GM19468 (cell line): Measurements from ENCODE around the gene PHETA1.
A peak's percentile ranks its signal among the peaks of the same experiment; 100 is the strongest.
"Not testable (repeated sequence)": the region's sequence is repeated elsewhere in the genome, so short reads cannot be mapped to it uniquely, and the experiment has no call there.

Experiments
- ATAC-seq: cut with Tn5 transposase; IDR thresholded peaks from one replicate; pipeline ENCODE4 v1.9.1; 2021; ENCODE audit warnings: mild to moderate bottlenecking, moderate library complexity, moderate number of reproducible peaks; ENCODE audit not compliant: unreplicated experiment; ENCODE audit errors: extremely low read depth

PHETA1 gene

DNA sequence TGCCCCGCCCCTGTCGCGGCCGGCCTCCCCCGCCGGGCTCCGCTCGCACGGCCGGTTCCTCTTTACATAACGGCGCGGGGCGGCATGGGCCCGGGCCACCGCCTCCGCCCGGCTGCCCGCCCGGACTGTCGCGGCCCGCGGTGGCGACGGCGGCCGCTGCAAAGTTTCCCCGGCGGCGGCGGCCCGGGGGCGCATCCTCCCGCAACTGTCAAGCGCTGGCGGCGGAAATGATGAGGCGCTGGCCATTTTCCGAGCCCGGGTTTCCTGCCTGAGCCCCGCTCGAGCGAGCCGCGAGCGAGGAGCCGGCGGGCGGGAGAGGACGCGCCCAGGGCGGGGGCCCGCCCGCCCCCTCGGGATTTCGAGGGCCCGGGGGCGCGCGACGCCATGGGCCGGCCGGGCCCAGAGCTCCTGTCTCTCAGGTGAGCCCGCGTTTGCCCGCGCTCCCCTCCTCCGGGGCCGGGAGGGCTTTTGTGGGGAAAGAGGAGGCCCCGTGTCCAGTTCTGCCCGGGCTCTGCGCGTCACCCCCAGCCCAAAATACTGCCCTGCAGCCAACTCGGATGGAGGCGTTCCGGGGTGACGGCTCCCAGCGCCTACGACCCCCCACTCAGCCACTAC is 37.1 kb upstream of the PHETA1 start, which contains the start of gene SH2B3:
SH2B3 (plus strand) TSS at position 65 of the 615 bp plus-strand sequence. CDS start 12,223 bp downstream, outside the sequence.
- ATAC-seq: no peak

DNA sequence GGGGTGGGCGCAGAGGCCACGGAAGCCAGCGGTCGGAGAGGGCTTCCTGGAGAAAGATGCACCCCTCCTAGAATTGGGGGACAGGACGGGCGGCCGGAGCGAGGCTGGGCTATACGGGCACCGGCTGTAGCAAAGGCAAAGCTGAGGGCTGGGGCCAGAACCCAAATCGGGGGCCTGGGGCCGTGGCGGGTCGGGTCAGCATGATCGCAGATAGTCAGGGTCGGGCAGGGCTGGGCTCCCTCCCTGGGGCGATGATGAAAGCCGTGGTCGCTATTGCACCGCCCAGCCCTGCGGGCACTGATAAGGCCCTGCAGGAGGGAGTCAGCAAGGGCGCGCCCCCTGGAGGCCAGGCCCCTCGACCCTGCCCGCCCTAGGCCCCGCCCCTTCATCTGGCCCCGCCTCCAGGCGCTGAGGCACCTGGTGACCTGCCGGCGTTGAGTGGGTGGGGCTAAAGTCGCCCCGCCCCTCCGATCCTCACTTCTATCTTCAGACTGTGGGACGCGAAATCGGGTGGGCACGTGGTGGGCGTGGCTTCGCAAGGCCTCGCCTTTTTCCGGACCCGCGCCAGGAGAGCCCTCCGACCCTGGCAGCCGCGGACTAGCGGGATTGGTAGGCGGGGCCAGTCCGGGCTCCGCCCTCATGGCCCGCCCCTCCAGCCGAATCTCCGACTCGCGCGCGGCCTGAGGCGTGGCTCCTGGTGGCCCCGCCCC is 36.4 kb upstream of the PHETA1 start:
- peak; percentile 51 for ATAC-seq

DNA sequence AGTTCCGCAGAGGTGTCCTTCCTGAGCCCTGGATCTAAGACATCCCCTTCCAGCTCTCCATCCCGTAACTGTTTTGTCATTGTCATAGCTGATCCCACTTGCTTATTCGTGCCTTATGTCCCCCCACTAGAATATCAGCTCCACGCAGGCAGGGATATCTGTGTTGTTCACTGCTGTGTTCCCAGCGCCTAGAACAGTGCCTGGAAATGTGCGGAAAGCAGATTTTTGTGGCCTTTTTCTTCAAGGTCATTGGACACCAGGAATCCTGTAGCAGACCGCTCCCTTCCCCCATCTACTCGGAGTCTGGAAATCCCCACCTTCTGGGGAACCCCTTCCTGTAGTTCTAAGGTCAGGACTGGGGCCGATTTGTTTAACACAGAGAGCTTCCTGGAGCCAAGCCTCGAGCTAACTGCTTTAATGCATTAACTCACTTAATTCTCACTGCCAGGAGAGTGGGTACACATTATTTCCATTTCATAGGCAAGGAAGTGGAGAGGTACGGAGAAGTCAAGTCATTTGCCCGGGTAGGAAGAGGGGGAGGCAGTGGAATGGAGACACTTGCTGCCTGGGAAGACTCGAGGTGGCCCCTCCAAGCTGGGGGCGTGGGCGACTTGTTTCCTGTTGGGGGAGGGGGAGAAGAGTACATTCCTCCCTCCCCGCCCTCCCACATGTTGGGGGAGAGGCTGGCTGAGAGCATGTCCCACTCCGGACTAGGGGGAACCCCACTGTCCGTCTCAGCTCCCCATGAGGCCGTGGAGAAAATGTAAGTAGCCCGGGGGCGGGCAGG is 35.7 kb upstream of the PHETA1 start:
- no peak for ATAC-seq

DNA sequence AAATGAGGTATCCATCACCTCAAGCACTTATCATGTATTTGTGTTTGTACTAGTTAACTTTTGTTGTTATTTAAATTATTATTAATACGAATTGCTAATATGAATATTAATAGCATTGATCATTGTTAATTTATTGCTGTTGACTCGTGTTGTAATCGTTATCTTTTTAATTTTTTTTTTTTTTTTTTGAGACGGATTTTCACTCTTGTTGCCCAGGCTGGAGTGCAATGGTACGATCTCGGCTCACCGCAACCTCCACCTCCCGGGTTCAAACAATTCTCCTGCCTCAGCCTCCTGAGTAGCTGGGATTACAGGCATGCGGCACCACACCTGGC is 33.6 kb upstream of the PHETA1 start:
- ATAC-seq: not testable (repeated sequence)

DNA sequence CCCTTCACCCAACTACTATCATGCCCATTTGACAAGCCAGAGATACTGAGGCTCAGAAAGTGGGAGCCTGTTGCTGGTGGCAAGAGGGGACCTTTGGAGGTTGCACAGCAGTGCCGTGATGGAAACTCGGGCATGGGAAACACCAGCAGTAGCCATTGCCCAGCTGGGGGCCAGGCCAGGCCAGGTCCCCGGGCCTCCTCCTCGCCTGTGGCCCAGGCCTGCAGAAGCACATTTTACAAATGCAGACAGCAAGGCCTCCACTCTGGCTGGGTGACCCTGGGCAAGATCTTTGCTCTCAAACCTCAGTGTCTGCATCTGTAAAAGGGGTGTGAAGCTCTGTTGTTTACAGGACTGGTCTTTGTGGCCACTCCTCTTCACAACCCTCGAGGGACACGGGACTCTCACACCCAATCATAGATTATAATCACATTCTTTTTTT is 32.3 kb upstream of the PHETA1 start:
- no peak for ATAC-seq

DNA sequence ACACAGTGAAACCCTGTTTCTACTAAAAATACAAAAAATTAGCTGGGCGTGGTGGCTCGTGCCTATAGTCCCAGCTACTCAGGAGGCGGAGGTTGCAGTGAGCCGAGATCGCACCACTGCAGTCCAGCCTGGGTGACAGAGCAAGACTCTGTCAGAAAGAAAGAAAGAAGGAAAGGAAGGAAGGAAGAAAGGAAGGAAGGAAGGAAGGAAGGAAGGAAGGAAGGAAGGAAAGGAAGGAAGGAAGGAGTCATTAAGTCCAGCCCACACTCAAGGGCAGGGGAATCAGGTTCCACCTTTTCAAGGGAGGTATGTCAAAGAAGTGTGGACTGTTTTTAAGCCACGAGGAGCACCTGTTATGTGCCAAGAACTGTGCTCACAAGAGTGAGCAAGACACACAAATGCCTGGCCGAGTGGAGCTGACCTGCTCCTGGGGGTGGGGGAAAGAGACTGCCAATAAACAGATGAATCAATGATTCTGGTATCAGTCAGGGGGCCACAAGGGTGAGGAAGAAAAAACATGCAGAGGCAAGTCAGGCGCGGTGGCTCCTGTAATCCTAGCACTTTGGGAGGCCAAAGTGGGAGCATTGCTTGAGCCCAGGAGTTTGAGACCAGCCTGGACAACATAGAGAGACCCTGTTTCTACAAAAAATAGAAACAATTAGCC is 31.0 kb upstream of the PHETA1 start:
- not testable (repeated sequence) for ATAC-seq

DNA sequence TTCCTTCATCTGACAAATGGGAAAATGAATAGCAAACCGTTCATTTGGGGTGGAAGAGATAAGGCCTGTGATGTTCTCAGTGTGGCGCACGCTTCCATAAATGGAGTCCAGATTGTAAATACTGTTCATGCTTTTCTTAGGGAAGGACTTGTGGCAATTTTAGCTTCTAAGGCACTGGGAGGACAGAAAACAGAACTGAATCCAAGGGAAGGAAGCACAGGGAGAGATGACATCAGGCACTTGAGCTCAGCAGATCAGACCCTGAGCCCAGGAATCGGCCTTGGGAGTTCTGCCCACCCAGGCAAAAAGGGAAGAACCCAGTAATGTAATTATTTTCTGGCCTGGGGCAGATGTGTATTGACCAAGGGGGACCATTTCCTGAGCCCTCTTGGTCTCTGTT is 29.6 kb upstream of the PHETA1 start:
- ATAC-seq: no peak

DNA sequence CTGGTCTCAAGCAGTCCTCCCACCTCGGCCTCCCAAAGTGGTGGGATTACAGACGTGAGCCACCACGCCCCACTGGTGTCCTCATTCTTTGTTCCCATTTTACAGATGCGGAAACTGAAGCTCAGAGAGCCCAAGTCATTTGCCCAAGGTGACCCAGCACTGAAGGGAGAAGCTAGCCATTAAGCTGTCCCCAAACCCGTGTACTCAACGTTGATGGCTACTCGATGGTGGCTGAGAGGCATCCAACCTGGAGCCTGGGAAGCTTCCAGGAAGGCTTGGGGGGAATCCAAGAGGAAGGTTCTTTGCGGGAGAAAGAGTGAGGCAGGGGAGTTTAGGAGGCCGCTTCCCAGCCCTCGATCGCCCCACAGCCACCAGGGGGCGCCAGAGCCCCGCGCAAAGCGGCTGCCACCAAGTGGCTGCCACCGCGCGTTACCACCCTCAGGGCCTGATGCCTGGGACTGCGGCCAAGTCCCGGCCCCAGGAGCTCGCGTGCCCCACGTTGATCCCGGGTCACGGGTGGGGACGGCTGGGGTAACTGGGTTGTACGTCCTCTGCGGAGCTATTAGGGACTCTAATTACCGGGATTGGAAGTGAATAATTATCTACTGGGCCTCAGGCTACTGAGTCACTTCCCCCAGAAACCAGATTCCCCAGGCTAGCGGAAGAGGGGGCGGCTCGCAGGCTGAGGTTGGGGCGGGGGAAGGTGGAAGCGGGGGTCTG is 28.0 kb upstream of the PHETA1 start:
- ATAC-seq: peak; percentile 41

DNA sequence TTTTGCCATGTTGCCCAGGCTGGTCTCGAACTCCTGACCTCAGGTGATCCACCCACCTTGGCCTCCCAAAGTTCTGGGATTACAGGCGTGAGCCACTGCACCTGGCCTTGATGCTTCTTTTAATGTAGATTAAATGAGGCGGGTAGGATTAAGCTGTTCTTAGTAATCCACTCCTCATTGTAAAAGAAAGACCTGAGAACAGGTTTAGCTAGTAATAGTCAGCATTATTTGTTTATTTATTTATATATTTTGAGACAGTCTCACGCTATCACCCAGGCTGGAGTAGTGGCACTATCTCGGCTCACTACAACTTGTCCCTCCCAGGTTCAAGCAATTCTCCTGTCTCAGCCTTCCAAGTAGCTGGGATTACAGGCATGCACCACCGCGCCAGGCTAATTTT is 27.4 kb upstream of the PHETA1 start:
- ATAC-seq: not testable (repeated sequence)

DNA sequence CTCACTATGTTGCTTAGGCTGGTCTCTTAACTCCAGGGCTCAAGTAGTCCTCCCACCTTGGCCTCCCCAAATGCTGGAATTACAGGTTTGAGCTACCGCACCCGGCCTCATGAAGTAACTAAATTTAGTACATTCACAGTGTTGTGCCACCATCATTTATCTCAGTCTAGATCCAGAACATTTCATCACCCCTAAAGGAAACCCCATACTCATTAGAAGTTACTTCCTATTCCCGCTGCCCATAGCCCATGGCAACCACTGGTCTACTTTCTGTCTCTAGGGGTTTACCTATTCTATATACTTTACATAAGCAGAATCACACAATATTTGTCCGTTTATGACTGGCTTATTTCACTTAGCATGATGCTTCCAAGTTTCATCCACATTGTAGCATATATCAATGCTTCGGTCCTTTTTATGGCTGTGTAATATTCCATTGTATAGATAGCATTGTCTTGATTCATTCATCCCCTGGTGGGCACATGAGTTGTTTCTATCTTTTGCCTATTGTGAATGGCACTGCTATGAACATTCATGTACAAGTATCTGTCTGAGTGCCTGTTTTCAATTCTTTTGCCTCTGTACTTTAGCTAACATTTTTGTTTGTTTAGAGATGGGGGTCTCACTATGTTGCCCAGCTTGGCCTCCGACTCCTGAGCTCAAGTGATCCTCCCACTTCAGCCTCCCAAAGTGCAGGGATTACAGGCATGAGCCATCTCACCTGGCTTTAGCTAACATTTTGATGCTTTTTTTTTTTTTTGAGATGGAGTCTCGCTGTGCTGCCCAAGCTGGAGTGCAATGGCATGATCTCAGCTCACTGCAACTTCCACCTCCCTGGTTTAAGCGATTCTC is 26.7 kb upstream of the PHETA1 start:
- ATAC-seq: no peak

DNA sequence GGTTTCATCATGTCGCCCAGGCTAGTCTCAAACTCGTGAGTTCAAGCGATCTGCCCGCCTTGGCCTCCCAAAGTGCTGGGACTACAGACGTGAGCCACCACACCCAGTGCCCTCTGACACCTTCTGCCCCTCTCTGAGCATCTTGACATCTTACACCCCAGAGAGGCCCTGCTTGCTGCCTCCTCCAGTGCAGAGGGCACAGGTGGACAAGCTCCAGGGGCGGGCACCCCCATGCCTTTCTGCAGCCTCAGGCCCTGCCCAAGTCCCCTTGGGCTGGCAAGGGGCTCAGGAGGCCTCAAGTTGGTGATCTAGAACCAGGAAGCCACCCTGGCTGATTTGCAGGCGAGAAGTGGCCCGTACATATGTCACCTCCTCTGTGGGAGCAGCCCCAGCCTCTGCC is 25.6 kb upstream of the PHETA1 start:
- ATAC-seq: no peak

DNA sequence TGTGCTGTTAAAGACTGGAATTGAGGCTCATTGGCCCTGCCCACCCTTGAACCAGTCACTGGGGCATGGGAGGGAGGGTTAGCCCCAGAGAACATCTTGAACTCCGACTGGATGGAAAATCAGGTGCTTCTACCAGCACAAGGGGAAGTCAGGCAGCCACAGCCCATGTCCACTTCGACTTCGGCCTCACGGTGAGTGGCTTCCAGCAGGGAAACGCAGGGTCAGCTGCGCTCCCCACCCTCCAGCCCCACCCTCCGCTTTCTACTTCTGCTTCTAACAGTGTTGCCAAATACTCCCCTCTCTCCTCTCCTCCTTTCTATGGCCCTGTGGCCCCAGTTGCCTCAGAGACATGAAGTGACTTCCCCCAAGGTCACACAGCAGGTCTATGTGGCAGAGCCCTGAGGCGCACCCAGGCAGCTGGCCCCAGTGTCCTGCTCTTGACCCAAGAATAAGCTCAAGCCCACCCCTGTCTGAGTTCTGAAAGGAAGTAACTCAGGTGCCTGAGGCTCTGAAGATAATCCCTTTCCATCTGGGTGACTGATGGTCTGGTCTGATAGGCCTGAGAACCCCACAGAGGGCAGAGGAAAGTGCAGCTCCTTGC is 24.9 kb upstream of the PHETA1 start:
- no peak for ATAC-seq

DNA sequence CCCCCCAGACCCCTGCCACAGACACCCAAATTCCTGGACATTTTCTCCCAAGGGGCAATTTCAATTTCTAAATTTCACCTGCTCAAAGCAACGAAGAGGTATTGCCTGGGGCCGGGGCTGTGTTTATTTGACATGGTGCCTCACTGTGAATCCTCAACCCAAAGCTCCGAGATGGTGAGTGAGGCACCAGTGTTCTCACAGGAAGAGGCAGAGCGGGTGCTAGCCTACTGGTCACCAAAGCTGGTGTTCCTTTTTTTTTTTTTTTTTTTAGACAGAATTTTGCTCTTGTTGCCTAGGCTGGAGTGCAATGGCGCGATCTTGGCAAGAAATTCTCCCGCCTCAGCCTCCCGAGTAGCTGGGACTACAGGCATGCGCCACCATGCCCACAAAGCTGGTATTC is 22.0 kb upstream of the PHETA1 start:
- no peak for ATAC-seq

DNA sequence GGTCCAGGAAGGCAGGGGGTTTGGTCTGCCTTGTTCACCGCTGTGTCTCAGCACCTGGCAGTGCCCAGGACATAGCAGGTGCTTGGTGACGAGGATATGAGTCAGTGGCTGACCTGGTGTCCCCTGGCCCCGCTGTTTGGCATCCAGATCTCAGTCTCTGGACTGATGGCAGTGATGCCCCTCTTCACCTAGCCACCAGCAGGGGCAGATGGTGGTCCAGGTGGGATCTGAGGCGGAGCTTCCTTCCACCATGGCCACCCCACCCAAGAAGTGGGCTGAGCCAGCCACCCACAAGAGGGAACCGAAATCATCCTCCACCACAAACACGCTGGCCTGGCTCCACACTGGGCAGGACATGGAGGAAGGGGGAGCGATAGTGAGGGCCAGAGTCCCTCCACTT is 20.7 kb upstream of the PHETA1 start:
- no peak for ATAC-seq

DNA sequence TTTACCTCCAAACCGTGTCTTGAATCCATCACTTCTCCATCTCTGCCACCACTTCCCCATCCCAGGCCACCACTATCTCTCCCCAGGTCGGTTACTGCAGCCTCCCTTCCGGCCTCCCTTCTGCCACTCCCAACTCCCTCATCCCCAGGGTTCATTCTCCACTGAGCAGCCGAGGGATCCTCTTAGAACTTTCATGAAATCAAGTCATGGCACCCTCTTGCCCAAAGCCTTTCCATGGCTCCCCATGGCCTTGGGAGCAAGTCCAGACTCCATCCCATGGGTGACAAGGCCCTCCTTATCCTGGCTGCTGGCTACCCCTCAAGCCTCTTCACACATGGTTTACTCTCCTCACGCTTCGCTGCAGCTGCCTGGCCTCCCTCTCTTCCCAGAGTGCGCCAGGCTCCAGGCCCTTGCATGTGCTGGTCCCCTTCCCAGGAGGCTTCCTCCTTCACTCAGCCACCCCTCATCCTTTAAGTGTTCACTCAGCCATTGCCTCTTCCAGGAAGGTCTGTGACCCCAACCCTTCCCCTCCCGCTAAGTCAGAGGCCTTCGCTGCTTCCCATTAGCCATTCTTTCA is 18.9 kb upstream of the PHETA1 start:
- ATAC-seq: no peak

DNA sequence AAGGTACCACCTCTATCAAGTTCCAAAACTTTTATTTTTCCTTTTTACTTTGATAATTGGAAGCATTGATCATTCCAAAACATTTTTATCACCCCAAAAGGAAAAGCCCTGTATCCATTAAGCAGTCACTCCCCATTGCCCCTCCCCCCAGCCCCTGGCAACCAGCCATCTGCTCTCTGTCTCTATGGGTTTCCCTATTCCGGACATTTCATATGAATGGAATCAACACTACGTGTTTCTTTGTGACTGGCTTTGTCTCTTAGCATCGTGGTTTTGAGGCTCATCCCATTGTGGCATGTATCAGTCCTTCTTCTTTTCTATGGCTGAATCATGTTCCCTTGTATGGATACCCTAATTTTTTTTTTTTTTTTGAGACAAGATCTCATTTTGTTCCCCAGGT is 18.0 kb upstream of the PHETA1 start:
- no peak for ATAC-seq

DNA sequence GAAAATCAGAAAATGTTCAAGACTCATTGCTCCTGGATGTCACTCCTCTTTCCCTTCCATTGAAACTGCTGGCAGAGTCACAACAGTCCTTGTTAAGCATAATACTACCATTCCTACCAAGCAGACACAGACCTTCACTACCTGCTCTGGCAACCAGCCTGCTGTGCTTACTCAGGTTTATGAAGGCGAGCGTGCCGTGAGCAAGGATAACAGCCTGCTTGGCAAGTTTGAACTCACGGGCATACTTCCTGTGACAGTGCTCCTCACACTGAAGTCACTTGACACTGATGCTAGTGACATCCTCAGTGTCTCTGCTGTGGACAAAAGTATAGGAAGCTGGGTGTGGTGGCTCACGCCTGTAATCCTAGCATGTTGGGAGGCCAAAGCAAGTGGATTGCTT is 15.7 kb upstream of the PHETA1 start:
- no peak for ATAC-seq

DNA sequence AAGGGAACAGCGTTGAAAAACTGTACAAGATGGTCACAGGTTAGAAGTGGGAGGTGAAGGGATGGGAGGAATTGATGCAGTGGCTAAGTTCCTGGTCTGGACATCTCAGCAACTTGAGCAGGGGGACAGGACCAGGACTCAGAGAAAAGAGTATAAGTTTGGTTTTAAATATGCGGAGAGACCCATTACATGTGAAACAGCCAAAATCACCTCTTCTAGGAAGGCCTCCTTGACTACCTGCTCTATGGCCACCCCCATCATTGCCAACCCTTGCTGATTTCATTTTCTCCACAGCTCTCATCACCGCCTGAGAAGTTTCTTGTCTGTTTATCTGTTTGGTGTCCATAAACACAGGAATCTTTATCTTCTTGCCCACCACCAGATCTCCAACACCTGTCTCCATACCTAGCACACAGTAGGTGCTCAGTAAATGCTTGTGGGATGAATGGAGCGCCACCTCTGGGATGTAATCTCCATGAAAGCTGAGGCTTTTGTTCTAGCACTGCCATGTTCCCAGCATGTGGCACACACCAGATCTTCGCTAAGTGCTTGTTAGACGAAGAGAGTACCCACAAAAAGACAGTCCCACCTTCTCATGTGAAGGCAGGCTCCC is 11.2 kb upstream of the PHETA1 start:
- ATAC-seq: no peak
